HFF-Myc (cell line): Measurements from ENCODE around the gene GBX2.

Source experiments
- DNase-seq: peaks from one replicate; pipeline ENCODE4 v3.0.0-alpha.2; 2011; ENCODE audit warnings: low read depth; ENCODE audit errors: extremely low read depth
- H3K4me3 ChIP-seq: replicated peaks from 2 replicates; pipeline ENCODE4 v1.5.1; 2011; ENCODE audit warnings: low read depth, mild to moderate bottlenecking, control low read depth, low read length
- TF ChIP-seq, protein P1 (sequence below): IDR thresholded peaks from 2 replicates; pipeline ENCODE4 v1.5.1; 2012; ENCODE audit warnings: mild to moderate bottlenecking, low read depth, low read length, control low read depth; ENCODE audit errors: missing control alignments

GBX2 gene

DNA sequence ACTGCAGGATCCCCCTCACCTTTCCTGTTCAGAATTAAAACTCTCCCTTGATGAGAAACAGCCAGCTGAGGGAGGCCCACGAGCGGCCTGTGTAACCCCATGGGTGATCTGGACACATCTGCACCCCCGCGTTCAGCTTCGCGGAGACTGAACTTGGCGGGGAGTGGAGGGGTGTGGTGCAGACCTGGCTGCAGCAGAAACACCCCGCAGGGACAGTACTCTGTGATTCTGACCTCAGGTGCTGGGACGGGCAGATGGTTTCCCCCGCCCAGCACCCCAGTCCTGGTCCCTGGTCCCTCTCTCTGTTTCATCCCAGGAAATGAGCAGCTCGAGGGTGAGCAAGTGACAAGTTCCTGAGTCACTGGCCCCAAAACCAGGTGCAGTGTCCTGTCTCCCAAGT, 41.2 kb downstream of the GBX2 start:
- no peak overlapping the region for H3K4me3 ChIP-seq
- TF ChIP-seq, protein P1, sequence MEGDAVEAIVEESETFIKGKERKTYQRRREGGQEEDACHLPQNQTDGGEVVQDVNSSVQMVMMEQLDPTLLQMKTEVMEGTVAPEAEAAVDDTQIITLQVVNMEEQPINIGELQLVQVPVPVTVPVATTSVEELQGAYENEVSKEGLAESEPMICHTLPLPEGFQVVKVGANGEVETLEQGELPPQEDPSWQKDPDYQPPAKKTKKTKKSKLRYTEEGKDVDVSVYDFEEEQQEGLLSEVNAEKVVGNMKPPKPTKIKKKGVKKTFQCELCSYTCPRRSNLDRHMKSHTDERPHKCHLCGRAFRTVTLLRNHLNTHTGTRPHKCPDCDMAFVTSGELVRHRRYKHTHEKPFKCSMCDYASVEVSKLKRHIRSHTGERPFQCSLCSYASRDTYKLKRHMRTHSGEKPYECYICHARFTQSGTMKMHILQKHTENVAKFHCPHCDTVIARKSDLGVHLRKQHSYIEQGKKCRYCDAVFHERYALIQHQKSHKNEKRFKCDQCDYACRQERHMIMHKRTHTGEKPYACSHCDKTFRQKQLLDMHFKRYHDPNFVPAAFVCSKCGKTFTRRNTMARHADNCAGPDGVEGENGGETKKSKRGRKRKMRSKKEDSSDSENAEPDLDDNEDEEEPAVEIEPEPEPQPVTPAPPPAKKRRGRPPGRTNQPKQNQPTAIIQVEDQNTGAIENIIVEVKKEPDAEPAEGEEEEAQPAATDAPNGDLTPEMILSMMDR, result no peak
- no peak for DNase-seq

DNA sequence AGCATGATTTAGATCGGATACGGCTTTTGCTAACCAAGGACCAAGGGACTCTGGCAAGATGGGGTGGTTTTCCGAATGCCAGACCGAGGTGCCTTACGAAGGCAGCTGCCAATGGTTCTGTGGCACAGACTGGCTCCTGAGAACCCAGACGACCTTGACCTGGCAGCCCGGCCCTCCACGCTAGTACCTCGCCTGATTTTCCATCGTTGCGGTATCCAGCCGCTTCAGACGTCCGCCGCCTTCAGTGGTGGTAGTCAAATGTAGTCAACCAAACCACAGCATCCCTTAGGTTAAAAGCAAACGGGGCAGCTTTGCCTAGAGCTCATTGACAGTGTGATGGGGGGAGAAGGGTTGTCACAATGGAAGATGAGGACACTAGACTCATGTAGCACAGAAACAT, 42.6 kb downstream of the GBX2 start:
- H3K4me3 ChIP-seq, result no peak overlapping the region
- TF ChIP-seq, protein P1, result no peak
- DNase-seq, result no peak

DNA sequence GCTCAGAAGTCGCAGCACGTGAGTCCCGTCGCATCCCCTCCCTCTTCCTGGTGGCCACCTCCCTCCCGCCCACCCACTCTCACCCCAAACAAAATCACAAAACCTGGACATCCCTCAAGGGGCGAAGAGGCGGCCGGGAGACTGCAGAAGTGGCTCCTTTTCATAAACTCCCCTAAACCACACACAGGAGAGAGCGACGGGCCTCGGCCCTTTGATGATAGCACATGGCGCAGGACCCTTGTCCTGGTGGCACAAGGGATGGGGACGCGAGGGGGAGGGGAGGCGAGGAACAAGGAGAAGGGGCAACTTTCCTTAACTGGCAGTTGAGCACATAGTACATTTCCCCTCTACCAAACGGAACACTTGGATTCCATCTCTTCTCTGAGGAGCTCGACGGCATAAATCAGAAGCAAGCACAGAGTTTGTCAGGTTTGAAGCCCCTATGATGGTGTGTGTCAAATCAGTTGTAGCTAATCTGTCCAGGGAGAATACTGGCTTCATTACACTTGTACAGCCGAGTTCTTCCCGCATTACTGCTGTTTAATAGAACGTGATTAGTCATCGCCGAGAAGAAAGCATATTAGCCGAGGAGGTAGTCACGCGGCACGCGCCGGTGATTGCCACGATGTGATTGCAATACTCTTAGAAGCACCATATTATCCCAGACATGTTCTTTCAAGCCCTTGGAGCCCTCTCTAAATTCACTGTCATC, 43.8 kb downstream of the GBX2 start:
- TF ChIP-seq, protein P1, result no peak
- H3K4me3 ChIP-seq, result no peak overlapping the region
- DNase-seq, result no peak

DNA sequence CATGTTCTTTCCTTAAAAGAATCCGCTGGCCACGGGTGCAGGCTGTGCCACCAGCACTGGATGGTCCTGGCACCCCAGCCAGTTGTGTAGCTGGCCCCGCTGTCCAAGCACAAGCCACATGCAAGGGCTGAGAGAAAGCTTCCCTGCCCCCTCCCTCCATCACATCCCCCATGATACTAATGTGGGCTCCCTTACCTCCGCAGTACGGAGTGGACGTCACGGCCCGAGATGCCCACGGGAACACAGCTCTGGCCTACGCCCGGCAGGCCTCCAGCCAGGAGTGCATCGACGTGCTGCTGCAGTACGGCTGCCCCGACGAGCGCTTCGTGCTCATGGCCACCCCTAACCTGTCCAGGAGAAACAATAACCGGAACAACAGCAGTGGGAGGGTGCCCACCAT, 44.5 kb downstream of the GBX2 start:
- DNase-seq, result no peak
- no peak overlapping the region for H3K4me3 ChIP-seq
- TF ChIP-seq, protein P1, result no peak

DNA sequence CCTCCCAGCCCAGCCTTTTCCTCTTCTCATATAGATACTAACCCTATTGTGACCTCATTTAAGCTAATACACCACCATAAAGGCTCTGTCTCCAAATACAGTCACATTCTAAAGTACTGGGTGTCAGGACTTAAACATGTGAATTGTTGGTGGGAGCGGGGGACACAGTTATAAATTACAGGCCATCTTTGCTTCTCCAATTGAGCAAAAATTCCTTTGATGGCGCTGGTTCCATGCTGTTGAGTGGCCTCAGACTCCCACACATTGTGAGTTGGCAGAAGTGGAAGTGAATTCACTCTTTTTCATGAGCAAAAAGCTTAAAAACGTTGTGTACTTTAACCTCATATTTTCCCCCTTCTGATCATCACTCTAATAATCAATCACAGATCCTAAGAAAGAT, 46.0 kb downstream of the GBX2 start:
- TF ChIP-seq, protein P1, result no peak
- DNase-seq, result no peak

DNA sequence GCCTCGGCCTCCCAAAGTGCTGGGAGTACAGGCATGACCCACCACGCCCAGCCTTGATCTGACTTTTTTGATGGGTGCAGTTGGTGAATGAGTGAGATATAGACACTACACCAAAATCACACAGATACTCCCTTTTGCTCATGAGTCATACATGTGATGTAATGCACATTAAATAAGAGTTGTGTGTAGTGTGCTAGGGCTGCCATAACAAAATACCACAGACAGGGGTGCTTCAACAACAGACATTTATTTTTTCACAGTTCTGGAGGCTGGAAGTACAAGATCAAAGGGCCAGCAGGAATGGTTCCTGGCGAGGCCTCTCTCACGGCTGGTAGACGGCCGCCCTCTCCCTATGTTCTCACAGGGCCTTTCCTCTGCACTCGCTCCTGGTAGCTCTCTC, 46.6 kb downstream of the GBX2 start:
- DNase-seq, result no peak
- TF ChIP-seq, protein P1, result no peak

More for the DNA sequence above, 46.0 kb downstream of the GBX2 start:
- no peak overlapping the region for H3K4me3 ChIP-seq

DNA sequence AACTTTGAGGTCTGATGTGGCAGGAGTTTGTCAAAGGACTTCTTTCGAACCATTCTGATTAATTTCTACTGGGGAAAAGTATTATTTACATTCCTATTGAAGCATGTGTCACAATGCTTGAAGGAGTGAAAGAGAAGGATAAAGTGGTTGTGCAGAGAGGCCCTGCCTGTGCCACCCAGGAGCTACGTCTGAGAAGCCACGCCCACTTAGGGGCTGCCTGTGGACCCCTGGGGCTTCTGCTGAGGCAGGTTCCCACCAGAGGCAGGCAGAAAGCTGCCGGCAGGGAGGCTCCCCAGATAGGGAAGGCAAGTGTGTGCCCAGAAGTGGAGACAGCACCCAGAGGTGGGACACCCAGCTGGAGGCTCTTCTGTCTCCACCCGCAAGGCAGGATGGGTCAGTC, 47.4 kb downstream of the GBX2 start:
- TF ChIP-seq, protein P1, result no peak

More for the DNA sequence above, 46.6 kb downstream of the GBX2 start:
- no peak overlapping the region for H3K4me3 ChIP-seq

More for the DNA sequence above, 47.4 kb downstream of the GBX2 start:
- DNase-seq, result no peak
- H3K4me3 ChIP-seq, result no peak overlapping the region
